Fibroblast of pulmonary artery (primary cell): ENCODE measurements around the gene MRPL28.
"Not testable (repeated sequence)": the region's sequence is repeated elsewhere in the genome, so short reads cannot be mapped to it uniquely, and the experiment has no call there.

ENCODE experiments used
- DNase-seq: peaks from one replicate; pipeline ENCODE4 v3.0.0-alpha.2; 2010; ENCODE audit warnings: low read depth
- H3K4me3 ChIP-seq: replicated peaks from 2 replicates; pipeline ENCODE4 v1.5.1; 2011; ENCODE audit warnings: low read depth, mild to moderate bottlenecking, control low read depth, low read length, moderate library complexity
- CTCF ChIP-seq: IDR thresholded peaks from 2 replicates; pipeline ENCODE4 v1.5.1; 2011; ENCODE audit warnings: mild to moderate bottlenecking, control low read depth, low read length, inconsistent platforms; ENCODE audit errors: missing control alignments

Gene MRPL28

GRCh38 chr16:340370-341091 lies 29.8 kb downstream of the MRPL28 start:
- DNase-seq, result no peak
- H3K4me3 ChIP-seq, result no peak overlapping the region
- TF ChIP-seq CTCF, result no peak

DNA sequence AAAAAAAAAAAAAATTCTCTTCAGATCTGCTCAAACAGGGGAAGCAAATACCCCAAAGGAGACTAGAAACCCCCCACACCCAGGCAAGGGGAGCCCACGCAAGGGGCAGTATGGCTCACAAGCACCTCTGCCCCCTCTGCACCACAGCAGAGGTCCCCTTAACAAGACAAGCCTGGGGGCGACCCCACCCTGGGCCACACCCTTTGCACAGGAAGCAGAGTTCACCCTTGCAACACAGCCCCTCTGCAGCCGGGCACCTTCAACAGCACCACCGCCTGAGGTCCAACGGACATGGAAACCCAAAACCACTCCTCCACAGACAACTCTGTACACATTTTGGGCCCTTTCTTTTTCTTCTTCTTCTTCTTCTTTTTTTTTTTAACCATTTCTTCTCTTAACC lies 30.7 kb downstream of the MRPL28 start:
- DNase-seq, result no peak
- TF ChIP-seq CTCF, result no peak
- no peak overlapping the region for H3K4me3 ChIP-seq

- H3K4me3 ChIP-seq, result no peak overlapping the region
- no peak for DNase-seq
- TF ChIP-seq CTCF, result no peak
These were observed 32.3 kb downstream of the MRPL28 start for GRCh38 chr16:337975-338575.

GRCh38 chr16:337437-337836 lies 32.9 kb downstream of the MRPL28 start:
- DNase-seq, result no peak

DNA sequence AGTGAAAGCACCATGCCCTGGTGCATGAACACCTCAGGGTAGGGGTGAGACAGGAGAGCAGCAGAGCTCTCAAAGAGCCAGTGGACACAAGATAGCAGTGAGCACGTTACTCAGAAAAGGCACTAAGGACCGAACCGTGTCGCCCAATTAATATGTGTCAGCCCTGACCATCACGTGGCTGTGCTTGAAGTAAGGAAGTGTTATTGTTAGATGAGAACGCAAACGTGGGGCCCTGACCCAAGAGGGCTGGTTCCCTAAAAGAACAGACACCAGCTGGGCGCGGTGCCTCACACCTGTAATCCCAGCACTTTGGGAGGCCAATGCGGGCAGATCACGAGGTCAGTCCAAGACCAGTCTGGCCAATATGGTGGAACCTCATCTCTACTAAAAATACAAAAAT lies 34.1 kb downstream of the MRPL28 start:
- no peak for DNase-seq
- H3K4me3 ChIP-seq, result no peak overlapping the region
- no peak for TF ChIP-seq CTCF

More at GRCh38 chr16:337437-337836, 32.9 kb downstream of the MRPL28 start:
- no peak for TF ChIP-seq CTCF
- no peak overlapping the region for H3K4me3 ChIP-seq

GRCh38 chr16:334861-335632 lies 35.3 kb downstream of the MRPL28 start:
- DNase-seq, result peak; percentile 21
- not testable (repeated sequence) for H3K4me3 ChIP-seq

- not testable (repeated sequence) for H3K4me3 ChIP-seq, DNase-seq
These were observed 36.0 kb downstream of the MRPL28 start for GRCh38 chr16:334164-334832.
